ENCODE results near the gene COL27A1.

The COL27A1 gene

DNA sequence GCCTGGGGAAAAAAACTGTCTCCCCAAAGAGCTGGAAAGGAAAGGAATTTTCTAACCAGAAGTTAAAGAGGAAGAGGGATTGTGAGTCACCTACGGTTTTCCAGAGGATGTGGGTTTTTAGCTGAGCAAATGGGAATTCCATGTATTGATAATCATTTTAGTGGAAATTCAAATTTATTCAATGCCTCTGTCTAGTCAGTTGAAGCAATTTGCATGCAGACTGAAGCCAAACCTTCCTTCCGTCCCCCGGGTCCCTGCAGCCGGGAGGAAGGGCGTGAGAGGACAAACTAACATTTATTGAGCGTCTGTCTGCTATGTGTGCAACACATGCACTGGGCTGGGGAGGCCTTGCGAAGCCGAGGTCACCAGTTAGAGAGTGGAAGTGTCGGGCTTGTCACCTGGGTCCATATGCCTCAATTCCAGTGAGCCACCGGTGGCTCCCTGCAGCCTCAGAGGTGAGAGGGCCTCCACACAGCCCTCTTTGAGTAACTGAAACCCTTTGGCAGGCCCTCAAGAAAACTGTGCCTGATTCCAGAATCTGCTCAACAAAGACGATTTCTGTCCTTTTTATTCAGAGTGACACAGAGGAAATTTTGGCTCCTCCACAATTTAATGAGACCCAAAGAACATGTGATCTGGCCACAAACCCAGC is 70.3 kb downstream of the COL27A1 start:
- H3K27ac ChIP-seq, result no peak overlapping the region
- no peak for TF ChIP-seq ZFX (IDR thresholded peaks at IDR 0.05)
- TF ChIP-seq, protein P1, sequence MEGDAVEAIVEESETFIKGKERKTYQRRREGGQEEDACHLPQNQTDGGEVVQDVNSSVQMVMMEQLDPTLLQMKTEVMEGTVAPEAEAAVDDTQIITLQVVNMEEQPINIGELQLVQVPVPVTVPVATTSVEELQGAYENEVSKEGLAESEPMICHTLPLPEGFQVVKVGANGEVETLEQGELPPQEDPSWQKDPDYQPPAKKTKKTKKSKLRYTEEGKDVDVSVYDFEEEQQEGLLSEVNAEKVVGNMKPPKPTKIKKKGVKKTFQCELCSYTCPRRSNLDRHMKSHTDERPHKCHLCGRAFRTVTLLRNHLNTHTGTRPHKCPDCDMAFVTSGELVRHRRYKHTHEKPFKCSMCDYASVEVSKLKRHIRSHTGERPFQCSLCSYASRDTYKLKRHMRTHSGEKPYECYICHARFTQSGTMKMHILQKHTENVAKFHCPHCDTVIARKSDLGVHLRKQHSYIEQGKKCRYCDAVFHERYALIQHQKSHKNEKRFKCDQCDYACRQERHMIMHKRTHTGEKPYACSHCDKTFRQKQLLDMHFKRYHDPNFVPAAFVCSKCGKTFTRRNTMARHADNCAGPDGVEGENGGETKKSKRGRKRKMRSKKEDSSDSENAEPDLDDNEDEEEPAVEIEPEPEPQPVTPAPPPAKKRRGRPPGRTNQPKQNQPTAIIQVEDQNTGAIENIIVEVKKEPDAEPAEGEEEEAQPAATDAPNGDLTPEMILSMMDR (conservative IDR thresholded peaks at IDR 0.05), result no peak

DNA sequence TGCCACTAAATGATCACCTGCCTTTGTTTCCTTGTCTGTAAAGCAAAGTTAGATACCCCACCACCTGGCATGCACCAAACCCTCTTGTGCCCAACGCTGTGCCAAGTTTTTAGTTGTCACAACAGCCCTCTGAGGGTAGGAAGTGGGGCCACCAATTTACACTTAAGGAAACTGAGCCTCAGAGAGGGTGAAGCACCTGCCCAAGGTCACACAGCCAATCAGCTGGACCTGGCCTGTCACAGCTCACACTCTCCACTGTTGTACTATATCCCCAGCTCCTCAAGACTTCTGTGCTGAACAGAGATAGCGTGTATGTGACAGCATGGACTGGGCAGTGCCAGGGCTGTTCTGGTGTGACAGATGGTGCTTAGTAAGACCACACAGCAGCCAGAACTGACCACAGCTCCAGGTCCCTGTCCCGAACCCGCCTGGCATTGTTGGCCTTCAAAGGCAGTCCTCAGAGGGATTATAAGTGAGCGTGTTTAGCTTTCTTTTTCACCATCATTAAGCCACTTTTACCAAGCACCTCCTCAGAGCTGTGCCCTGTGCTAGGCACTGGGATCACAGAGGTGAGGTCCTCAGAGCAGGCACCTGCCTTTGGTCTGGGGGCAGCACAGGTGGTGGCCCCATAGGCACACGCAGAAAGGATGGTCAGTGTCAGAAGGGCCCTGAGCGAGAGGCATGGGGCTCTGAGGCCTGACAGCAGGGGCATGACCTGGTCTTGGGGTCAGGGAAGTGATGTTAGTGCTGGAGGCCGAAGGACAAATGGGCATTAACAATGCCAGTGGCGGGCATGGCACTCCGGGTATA is 71.1 kb downstream of the COL27A1 start:
- TF ChIP-seq ZFX (IDR thresholded peaks at IDR 0.05), result no peak
- TF ChIP-seq, protein P1 (conservative IDR thresholded peaks at IDR 0.05), result no peak
- no peak overlapping the region for H3K27ac ChIP-seq

DNA sequence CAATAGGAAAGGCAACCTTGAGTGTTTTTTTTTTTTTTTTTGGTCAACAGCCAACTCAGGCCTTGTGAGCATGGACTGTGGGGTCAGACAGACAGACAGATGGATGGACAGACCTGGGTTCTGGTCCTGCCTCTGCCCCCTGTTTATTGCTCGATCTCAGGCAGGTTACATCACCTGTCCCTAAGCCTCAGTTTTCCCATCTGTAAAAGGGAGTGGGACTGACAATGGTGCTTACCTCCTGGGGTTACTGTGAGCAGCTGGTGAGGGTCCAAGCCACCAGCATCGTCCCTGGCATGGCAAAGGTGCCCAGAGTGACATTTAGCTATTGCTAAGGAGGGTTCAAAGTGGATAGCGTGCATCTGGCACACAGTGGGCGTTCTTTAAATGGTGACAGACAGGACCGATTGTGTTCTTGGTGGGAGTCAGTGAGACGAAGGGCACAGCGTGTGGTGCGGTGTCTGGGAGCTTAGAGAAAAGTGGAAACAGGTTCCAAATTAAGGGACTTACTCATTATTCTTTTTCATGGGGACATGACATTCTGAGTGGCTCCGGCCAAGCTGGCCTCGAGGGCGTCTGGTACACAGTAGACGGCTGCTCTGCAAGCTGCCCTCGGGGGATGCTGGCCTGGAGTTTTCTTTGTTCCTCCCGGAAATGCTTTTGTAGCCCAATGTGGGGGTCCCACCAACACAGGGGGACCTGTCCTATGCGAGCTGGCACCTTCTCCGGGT is 72.1 kb downstream of the COL27A1 start:
- TF ChIP-seq, protein P1 (conservative IDR thresholded peaks at IDR 0.05), result no peak
- TF ChIP-seq ZFX (IDR thresholded peaks at IDR 0.05), result no peak
- H3K27ac ChIP-seq, result no peak overlapping the region

DNA sequence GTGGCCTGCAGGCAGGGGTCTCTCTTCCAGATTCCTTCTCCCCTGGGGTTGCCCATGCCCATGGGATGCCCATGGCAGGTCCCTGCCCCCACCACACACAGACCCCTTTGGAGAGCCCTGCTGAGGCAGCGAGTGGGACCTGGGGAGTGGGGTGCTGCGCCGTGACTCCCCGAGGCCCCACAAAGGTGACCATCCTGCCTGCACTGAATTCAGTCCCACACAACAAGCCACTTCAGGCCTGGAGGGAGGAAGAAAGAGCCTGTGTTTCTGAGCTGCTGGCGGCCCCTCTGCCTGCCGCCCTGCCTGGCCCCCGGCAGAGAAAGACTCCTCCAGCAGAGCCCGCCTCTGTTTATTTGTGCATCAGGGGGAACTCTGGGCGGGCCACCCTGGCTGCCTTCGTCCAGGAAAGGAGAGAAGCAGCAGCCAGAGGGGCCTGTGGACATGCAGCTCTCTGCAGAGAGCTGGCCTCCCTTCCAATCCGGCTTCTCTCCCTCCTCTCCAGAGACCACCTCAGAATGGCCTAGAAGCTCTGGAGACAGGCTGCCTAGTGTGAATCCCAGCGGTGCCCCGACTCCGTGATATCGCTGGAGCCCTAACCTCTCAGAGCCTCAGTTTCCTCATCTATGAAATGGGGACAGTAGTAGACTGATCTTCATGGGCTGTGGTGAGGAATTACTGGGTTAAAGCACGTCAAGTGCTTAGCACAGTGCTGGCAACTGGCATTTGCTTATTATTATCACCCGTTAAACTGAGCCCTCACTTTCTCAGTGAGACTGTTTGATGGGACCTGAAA is 72.9 kb downstream of the COL27A1 start:
- no peak overlapping the region for H3K27ac ChIP-seq
- no peak for TF ChIP-seq ZFX (IDR thresholded peaks at IDR 0.05)
- TF ChIP-seq, protein P1 (conservative IDR thresholded peaks at IDR 0.05), result no peak

DNA sequence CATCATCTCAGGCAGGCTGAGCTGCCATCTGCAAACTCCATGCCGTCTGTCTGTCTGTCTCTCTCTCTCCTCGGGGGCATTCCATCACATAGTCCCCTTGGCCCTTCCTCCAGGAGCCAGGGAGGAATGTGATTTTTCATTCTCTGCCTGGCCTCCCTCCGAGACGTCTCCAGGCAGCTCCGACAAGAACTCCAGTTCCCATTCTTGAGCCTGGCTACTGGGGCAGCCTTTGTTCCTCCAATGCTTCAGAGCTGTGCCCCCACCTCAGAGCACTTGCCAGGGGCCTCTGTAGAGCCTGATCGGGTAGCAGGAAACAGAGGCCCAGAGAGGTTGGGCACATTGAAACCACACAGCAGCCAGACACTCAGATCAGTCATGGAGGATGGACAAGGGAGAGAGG is 74.0 kb downstream of the COL27A1 start:
- H3K27ac ChIP-seq, result no peak overlapping the region
- TF ChIP-seq, protein P1 (conservative IDR thresholded peaks at IDR 0.05), result no peak
- TF ChIP-seq ZFX (IDR thresholded peaks at IDR 0.05), result no peak

DNA sequence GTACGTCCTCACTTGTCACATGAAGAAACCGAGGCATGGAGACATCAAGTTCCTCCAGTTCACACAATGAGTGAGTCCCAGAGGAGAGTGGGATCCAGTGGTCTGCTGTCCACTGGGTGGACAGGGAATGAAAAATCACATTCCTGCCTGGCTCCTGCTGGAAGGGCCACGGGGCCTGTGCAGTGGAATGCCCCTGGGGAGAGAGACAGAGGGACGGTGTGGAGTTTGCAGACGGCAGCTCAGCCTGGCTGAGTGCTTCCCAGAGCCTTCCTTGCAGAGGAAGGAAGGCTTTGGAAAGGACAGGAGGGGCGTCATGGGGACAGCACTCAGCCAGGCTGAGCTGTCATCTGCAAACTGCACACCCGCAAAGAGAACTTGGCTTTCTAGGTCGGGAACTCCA is 74.7 kb downstream of the COL27A1 start:
- H3K27ac ChIP-seq, result no peak overlapping the region
- no peak for TF ChIP-seq ZFX (IDR thresholded peaks at IDR 0.05)

DNA sequence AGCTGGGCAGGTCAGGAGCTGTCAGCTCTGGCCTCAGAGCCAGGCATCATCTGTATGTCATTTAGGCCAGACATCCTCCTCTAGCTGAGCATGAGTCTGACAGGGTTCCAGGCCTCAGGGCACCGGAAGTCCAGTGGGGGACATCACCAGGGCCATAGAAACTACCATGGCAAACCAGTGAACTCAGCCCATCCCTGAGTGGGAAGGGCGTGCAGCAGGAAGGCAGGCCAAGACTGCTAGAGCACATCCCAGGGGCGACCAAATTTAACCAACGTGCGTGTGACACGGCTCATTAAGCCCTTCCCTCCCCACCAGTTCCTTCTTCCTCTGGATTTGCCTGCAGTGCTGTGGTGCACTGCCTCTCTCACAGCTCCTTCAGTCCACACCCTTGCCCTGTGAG is 75.9 kb downstream of the COL27A1 start:
- TF ChIP-seq, protein P1 (conservative IDR thresholded peaks at IDR 0.05), result no peak
- no peak for TF ChIP-seq ZFX (IDR thresholded peaks at IDR 0.05)
- H3K27ac ChIP-seq, result no peak overlapping the region

All from C4-2B (cell line).